ENCODE measurements around the gene TRPM3.

The TRPM3 gene

DNA sequence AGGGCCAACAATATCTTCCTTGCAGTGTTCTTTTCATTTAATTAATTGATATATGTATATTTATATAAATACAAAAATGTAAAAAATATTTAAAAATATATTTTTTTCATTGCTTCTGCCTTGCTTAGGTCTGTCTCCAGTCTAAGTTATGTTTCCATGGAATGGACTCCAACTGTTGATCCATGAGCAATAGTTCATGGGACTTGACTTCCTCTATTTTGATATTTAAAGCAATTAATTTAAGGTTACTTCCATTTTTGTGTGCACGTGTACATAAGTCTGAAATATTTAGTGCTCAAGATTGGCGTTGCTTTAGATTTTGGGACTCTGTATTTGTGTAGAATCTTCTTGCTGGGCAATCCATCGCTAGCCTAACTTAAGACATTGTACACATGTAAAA lies 551.6 kb downstream of the TRPM3 start:
- DNase-seq = no peak

DNA sequence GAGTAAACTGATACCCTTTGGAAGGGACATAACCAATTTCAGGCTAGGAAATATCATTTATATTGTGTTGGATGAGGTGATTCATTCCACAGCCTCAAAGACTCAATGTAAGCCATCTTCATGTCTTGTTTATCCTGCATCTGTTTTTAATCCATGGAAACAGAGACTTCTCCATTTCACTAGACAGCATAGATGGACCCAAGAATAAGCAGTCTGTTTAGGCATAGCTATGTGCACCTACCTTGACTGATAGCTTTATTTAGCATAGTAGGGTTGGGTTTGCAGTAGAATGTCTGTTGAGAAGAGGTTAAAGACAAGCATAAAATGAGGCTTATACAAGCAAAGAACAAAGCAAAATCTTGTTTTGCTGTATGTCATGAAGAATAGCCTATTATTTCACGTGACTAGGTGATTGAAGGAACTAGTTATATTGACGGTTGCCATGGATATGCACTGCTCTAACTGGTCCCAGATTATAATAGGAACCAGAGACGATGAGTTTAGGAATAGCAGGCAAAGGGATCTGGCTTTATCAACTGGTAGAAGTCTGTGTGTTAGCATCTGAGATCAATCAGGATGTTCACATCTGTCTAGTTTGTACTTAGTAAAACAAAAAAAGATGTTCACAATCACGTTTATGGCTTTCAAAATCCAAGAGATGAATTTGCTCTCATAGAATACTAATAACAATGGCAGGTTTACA lies 552.2 kb downstream of the TRPM3 start:
- DNase-seq = no peak

DNA sequence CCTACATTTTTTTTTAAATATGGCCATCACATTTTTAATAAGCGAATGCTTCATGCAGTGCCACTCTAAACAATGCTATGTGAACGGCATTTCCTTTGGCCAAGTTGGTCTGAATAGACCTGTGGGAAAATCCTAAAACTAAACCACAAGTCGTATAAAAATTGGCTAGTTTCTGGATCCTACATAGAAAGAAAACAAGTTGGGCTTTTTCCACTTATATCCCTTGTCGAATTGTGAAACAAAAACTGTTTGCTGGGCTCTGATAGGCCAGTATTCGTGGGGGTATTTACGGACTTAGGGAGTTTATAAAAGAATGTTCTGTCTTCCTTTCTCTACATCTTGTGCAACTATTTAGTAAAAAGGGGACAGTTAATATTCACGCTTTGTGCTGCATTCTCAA lies 553.9 kb downstream of the TRPM3 start:
- DNase-seq = no peak

DNA sequence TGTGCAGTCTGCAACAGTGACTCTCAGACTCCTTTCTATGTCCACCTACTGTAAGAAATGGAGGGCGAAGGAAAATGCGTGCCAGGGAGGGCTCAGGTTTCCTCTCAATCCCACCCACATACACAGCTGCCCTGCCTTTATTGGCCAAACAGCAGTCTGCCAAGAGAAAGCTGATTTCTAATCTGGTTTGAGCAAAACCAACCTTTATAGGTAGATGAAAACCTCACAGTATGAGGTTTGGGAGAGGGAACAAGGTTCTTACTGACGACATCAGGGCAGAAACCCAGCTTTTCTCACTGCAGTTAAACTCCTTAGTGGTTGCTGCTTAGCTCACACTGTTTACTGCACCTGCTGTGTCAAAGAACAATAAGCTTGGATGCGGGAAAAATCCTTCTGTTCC lies 554.7 kb downstream of the TRPM3 start:
- DNase-seq = no peak

DNA sequence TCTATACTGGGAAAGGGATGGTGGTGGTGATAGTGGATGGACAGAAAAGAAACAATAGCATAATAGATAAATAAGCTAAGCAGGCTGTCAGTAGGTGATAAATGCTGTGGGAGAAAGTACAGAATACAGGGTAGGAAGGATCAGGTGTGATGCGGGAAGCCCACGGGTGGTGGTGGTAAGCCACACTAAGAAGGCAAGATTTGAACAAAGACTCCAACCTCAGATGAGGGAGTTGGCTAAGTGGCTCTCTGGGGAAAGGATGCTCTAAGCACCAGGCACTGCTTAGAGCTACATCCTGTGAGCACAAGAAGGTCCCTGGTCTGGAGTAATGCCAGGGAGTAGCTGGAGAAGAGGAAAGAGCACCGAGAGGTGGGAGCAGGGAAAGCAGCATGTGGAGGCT lies 555.4 kb downstream of the TRPM3 start:
- DNase-seq = no peak

DNA sequence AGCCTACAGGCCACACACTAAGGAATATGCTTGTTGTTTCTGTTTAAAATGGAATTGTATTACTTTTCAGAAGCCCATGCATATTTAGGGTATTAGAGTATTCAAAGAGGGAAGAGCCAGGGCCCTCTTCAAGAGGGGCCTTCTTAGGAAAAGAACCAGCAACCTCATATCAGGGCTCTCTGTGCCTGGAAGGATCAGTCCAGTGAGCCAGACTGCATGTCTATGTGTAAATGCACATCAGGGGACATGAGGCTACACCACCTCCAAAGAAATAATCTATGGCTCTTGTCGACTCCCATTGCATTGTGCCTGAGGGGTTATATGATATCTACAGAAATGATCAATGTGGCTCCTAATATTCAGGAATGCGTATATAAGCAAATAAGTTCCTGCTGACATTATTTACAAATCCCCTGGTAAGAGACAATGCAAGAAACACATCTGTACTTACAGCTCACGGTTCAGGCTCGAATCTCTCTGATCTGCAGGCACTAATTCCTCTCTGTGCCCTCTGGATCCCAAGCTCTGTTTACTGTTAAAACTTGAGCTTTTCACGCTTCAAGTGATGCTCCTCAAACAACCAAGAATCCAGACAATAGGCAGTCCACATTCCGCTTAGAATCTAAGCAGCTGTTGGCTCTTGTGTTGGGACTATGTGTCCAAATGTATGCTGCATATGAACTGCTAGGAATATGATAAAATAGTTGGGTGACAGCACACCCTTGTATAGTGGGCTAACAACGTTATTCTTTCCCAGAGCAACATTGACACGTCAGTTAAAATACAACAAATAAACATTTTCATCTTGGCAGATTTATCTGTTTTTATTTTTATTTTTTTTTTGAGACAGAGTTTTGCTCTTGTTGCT lies 556.7 kb downstream of the TRPM3 start:
- DNase-seq = no peak

DNA sequence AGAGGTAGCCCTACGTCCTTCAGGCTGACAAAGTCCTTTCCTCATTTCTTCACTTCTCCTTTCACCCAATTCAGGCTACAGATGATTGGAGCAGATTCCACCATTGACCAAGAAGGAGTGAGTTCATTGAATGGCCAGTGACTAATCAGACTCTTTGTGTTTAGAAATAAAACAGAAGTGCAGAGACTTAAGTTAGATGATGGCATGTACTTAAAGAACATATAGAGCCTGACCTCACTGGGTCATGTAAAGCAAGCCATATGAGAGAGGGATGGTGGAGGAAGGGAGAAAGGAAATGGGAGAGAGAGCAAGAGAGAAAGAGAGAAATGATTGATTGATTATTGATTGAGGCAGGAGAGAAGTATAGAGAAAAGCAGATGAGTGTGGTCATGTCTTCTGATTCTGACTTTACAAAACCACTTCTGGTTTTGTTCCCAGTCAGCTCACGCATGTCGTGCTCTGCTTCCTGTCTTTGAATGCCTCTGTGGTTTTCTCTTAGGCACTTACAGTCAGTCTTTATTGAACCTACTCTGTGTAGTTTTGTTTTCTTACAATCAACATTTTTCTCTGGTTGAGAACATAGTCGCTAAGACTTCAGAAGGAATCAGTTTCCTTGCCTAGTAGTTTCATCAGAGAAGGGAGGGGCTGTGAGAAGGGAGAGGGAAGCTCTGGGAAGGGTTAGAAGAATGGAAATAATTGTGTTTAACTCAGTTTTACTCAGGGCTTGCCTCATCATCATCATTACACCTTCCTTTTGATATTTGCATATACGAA lies 557.8 kb downstream of the TRPM3 start:
- DNase-seq = no peak

DNA sequence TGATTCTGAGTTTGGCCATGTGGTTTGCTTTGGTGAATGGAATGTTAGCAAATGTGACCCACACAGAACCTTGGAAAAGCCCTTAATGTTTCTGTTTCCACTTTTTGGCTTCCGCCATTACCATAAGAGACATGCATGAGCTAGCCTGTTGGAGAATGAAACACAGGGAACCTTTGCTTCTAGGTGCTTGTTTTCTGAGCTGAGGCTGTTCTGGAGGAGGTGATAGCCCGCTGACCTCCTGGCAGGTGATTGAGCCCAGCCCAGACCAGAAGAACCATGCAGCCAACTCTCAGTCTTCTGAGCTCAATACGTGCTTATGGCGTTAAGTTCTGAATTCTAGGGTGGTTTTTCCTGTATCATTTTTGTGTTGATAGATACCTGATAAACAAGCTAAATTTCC lies 558.4 kb downstream of the TRPM3 start:
- no peak for DNase-seq

DNA sequence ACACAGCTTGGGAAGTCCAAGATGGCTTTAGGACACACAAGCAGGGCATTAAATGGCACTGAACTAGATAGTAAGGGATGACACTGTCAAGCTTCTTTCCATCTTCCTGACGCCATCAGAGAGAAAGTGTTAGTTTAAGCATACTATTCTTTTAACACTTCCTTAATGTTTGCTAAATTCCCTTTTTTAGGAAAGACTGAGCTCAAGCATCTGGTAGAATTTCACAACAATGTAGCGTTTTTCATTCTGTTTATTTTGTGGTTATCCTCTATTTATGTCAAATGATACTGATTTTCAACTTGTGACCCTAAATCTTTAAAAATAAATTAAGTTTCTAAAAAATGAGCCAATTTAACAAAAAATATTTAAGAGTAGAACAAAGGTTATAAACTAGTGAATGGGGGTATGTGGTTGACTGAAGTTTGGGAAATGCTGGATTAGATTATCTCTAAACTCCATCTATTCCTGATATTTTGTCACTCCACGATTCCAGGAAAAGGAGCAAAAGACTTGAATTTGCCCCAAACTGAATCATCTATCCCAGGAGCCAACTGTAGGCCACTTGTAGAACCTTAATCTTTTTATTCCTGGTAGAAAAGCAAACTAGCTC lies 559.5 kb downstream of the TRPM3 start:
- no peak for DNase-seq

DNA sequence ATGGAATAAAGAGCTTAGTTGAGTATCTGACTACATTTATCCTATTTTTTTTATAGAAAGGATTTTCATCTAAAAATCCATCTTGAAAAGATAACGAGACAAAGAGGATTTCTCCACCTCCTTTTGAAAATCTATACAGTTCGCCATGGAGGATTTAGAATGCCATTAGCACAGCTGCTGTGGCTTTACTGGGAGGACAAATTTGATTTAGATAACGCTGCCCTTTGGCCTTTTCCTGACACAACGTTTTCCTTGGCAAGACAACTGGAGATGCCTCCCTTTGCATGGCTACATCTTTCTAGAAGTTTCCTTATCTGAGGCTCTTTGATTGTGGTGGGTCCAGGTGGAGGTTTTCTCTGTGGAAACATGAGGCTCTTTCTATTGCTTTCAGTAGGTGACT lies 560.3 kb downstream of the TRPM3 start:
- DNase-seq = no peak

DNA sequence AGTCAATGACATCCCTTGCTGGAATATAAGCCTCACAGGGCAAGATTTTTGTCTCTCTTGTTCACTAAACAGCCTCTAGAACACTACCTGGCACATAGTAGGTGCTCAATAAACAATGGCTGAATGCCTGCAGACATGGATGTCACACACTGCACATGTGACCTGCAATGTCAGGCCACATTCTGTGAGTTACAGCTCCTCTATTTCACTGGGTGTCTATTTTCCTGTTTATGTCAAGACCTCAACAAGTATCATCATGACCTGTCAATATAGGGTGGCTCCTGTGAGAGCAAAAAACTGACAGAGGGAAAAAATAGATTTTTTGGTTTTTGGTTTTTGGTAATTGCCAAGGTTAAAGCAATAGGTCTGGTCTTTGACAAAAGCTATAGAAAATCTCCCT lies 562.3 kb downstream of the TRPM3 start:
- no peak for DNase-seq

DNA sequence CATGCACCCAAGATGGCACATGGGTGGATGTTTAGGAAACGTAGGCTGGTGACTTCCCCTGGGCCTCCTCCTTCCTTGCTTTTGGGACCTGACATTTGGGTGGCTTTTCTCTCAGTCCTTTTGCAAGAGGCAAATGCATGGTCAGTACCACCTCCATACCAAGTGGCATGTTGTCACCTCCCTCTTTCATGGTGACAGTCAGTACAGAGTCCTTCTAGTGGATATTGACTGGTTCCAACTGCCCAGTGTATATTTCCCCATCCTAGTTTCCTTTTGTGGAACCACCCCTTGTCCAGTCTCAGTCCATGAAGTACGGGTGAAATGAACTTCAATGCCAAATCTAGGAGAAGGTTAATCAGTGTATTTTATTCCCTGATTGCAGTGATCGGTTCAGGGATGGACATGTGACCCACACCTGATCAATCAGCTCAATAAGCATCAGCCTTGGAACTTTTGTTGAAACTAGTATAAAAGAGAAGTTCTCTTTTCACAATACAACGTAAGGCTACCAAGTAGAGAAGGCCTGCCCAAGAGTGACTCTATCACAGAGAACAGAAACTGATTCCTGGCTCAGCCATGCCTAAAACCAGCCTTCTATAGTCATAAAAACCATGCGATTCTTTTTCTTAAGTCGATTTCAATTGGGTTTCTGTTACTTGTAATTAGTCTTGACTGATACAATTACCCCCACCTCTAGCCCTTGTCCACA lies 563.6 kb downstream of the TRPM3 start:
- no peak for DNase-seq

DNA sequence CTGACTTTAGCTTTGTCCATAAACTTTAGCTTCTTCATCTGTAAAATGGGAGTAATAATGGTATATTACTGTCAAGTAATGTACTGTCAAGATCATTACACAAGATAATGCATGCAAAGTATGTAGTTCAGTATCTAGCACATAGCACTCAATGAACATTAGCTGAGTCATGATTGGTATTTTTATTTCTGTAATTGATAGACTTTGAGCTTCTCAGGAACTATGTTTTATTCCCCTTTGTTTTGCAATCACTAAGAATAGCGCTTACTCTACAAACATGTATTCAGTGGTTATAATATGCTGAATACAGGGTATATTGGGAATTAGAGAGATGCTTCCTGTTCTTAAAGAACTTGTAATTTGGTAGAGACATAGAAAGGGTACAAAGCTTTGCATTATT lies 564.6 kb downstream of the TRPM3 start:
- DNase-seq = no peak

DNA sequence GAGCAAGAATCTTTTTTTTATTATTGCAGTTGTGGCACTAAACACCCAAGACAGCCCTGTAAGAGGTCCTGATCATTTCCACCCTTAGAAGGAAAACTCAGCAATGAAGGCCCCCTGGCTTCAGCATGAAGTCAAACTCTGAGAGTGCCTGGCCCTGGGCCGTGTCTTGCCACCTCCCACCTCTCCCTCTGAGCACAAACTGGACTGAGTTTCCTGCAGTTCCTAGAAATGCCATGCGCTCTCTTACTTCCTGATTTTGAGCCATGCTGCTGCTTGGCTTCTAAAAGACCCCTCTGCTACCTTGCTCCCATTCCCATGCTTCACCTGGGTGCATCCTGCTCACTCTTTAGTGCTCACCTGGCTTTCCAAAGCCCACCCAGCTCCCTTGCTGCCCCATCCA lies 566.5 kb downstream of the TRPM3 start:
- DNase-seq = no peak

DNA sequence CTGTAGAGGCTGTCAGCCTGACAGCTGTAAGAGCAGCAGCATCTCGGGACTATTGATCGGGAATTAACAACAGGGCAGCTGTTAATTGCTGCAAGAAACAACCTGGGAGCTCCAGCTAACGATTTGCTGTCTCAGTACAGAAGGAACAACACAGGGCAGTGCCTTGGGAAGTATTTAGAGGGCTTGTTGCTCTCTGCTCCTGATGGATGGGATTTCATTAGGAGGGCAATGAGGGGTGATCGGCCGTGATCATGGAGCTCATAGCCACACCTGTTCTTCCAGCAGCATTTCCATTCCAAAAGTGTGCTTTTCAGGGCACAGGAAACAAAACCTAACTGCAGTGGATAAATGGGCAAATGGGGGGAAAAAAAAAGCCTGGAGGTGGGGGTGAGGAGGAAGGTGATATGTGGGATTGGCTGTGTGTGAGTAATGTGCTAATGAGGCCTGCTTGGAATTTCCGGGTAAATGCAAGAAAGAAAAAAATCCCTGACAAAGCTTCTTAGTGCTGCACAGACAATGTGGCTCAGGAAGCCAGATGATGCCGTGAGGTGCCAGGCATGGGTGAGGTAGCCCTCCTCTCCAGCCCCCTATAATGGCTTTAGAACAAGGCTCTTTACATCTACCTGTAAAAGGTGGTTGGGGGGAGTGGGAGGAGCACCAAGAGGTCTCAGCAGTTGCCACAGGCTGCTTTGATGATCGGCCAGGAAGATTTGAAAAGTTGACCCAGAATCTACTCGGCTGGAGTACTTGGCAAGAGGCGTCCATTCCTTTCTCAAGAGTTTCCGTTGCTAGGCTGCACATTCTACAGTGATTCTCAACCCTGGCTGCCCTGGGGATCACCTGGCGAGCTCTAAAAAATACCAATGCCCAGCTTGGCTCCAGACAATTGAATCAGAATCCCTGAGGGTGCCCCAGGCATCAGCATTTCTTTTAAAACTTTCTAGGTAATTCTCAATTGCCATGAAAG lies 567.4 kb downstream of the TRPM3 start:
- no peak for DNase-seq

DNA sequence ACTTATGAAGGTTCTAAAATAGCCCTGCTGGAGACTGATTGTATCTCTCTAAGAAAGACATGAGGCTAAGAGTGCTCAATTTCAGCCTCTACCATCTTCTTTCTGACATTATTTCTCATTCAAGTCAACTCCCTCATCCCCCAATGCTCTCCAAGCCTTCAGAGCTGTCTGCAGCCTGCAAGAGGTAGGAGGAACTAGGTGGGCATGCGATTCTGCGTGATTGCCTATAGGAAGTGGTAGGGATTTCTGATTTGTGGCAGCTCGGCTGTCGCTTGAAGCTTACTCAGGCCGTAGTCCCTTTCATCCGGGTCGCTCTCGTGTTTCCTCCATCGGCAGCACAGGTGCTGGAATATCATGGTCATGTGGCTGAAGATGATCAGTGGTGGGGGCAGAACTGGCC lies 568.9 kb downstream of the TRPM3 start:
- no peak for DNase-seq

DNA sequence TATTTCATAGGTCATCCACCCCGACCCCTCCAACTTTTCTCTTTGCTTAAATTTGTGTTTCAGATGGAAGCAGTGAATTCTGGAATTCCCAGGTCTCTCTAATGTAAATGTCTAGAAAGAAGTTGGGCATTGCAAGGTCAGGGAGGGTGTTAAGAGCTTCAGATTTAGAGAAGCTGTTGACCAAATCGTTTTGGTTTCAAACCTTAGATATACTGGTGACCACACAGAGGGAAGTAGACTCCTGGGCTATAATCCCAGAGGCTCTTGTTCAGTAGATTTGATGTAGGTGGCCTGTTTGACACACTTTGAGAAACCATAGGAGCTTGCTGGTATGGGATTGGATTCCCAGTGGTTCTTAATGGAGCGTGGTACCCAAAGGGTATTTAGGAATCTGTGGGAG lies 569.6 kb downstream of the TRPM3 start:
- DNase-seq = no peak

DNA sequence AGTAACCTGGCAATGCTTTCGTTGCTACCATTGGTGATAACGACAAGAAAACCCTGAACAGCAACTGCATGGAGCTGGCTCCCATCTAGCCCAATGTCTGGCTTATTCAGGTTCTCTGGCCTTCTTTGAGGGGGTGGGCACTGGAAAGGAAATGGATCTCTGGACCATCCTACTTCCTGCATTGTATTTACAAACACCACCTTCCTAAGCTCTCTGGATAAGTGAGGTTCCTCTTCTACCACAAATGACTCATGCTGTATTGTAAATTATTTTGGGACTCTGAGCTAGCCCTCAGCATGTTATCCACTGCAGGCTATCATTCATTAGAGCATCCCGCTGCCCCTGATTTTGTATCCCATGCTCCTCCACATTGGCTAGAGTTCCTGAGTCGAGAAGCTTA lies 570.0 kb downstream of the TRPM3 start:
- DNase-seq = no peak

DNA sequence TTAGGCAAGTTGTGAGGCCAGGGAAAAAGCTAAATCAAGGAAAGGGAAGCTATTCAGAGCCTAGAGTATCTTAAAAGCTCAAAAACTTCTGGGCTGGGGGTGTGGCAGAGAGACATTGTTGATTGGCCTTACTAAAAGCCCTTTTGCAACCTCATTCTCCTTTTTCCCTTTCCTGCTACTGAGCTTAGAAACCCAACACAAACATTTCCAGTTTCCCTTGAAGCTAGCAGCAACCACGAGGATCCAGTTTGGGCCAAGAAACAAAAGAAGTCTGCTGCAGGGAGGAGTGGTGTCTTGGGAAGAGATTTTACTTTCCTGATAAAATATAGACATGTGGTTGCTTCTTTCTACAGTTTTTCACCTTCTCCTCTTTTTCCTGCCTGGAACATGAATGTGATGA lies 571.5 kb downstream of the TRPM3 start:
- no peak for DNase-seq

DNA sequence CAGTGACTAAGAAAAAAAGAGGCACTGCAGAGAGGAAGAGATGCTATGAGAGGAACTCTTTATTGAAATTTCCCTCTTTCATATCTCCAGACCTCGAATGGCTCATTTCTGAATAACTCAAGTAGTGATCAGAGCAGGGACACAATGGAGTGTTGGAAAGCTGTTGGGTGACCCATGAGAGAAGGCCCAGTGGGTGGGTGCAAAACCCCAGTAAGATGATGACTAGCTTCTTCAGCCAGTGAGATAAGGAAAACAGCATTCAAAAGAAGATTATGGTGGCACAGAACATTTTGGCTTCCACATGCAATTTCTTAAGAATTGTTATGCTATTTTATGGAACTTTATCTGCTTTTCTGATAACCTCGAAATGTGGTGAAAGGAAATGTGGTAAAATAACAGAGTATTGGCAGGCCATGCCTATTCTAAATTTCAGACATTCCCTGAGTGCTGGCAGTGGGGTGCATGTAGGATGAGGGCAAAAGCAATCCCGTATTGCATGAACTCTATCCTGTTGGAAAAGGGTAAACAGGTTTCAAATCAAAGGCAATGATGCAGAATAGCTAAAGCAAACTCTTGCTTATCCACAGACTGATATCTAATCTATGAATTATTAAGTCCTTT lies 579.0 kb downstream of the TRPM3 start:
- DNase-seq = no peak

DNA sequence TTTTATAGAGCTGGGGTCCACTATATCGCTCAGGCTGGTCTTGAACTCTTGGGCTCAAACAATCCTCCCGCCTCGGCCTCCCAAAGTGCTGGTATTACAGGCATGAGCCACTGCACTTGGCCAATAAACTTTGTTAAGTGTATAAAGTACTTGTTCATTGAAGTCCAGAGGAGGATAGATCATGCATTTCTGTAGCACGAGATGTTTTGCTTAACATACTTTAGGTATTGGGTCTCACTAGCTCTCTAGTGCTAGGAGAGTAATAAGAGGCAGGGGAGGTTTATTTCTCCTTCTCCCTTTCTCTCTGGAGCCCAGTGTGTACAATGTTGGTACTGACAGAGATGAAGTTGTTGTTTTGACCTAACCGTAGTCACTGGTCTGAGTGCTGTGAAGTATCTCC lies 581.4 kb downstream of the TRPM3 start:
- no peak for DNase-seq
